A549 treated with Mapracorat at 1 μM for 4 hours (cell line): Measurements from ENCODE around the gene KLF3. TPM values are rescaled to one million over a fixed set of nuclear protein-coding genes. Genes with fewer than 3 reads are reported as not detected.

Experiments used
- total RNA-seq: library from RNA; stranded (reverse); fragments of 200-300 nt; extraction: Qiagen RNA extraction; gene quantifications from 5 replicates; pipeline ENCODE4 v1.2.3, GENCODE V29; 2022

The KLF3 gene
- total RNA-seq, result 11.2 to 13.8 TPM (median 12.6 TPM) in 5 replicates

DNA sequence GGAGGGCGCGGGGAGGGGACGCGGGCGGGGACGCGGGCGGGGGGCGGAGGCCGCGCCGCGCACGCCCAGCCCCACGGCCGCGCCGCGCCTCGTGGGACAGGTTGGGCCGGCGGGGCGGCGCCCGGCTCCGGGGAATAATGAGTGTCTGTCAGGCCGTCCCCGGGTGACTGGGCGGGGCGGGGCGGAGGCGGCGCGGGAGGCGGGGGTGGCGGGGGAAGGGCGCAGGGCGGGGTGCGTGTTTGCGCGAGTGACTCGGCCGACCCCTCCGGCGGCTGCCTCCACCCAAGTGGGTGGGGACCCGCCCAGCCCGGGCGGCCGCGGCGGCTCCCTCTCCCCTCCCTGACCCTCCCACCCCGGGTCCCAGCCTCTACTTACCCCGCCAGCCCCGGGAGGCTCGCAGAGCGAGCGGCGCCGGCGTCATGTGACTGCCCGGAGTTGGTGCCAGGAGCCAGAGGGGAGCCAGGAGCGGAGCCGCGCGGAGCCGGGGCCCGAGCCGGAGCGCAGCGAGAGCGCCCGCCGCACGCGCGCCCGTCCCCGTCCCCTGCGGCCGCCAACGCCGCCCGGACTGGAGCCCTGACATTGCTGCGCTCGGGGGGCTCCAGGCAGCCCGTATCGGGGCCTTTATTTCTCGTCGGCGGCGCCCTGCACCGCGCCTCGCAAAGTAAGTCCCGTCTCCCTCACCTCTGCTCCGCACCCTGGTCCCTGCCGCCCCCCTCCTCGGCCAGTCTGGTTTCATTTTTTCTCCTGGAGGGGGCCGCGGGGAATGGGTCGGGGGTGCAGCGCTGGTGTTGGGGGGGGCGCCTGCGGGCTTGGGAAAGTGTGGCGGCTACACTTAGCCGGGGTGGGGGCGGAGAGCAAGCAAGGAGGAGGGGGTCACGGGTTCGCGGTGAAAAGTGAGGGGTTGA lies at the start of gene KLF3:
Gene KLF3 (plus strand): TSS at position 399 of the 905 bp plus-strand sequence. CDS start 16,427 bp downstream, outside the sequence.

Other genes with a start within 250 kb of the KLF3 start
- 0.05 TPM in 2 of 5 replicates, not detected in the others for gene TLR10, start 118.8 kb downstream of the KLF3 start, total RNA-seq
- 0.13 to 0.30 TPM (median 0.23 TPM) in 5 replicates for gene TLR1, start 140.6 kb downstream of the KLF3 start, total RNA-seq
- 2.3 to 3.0 TPM (median 2.3 TPM) in 5 replicates for gene TLR6, start 192.6 kb downstream of the KLF3 start, total RNA-seq
- 20.2 to 37.2 TPM (median 32.4 TPM) in 5 replicates for gene FAM114A1, start 203.6 kb downstream of the KLF3 start, total RNA-seq